GM18858 (cell line): Measurements from ENCODE around the gene TMEM8B.

ENCODE experiments used
- ATAC-seq: cut with Tn5 transposase; IDR thresholded peaks from one replicate; pipeline ENCODE4 v1.9.1; 2021; ENCODE audit not compliant: unreplicated experiment

The TMEM8B gene

GRCh38 chr9:35811381-35812024 lies 17.5 kb upstream of the TMEM8B start:
- ATAC-seq, result no peak

- ATAC-seq, result peak; percentile 75
Measured at GRCh38 chr9:35812025-35812602, 16.9 kb upstream of the TMEM8B start, which contains the start of gene SPAG8. SPAG8 (minus strand) TSS chr9:35812262; CDS start chr9:35812147, 115 bp downstream.

- no peak for ATAC-seq
Measured at GRCh38 chr9:35813434-35814105, 15.5 kb upstream of the TMEM8B start.

- peak; percentile 11 for ATAC-seq
Measured at GRCh38 chr9:35814106-35814840, 14.8 kb upstream of the TMEM8B start.

GRCh38 chr9:35814841-35815543 lies 14.0 kb upstream of the TMEM8B start, which contains the start of gene HINT2:
HINT2 (minus strand) TSS chr9:35815042; CDS start chr9:35814979, 63 bp downstream.
- peak; percentile 45 for ATAC-seq

- ATAC-seq, result no peak
Measured at GRCh38 chr9:35816708-35817107, 12.3 kb upstream of the TMEM8B start.

- ATAC-seq, result no peak
Measured at GRCh38 chr9:35818341-35818740, 10.7 kb upstream of the TMEM8B start.

GRCh38 chr9:35820076-35820475 lies 9.0 kb upstream of the TMEM8B start:
- ATAC-seq, result no peak

- no peak for ATAC-seq
Measured at GRCh38 chr9:35822926-35823325, 6.1 kb upstream of the TMEM8B start.

- peak; percentile 47 for ATAC-seq
Measured at GRCh38 chr9:35826071-35826701, 2.8 kb upstream of the TMEM8B start.

- no peak for ATAC-seq
Measured at GRCh38 chr9:35827486-35827885, 1.5 kb upstream of the TMEM8B start.

- no peak for ATAC-seq
Measured at GRCh38 chr9:35828716-35829083, 328 bp upstream of the TMEM8B start, which contains the start of gene FAM221B. FAM221B (minus strand) TSS chr9:35828732; CDS start chr9:35826161, 2,571 bp downstream.

GRCh38 chr9:35829764-35830096 lies 702 bp downstream of the TMEM8B start:
- no peak for ATAC-seq

GRCh38 chr9:35831040-35831439 lies 2.0 kb downstream of the TMEM8B start:
- no peak for ATAC-seq

- ATAC-seq, result no peak
Measured at GRCh38 chr9:35832814-35833213, 3.8 kb downstream of the TMEM8B start.

GRCh38 chr9:35834260-35835215 lies 5.5 kb downstream of the TMEM8B start:
- ATAC-seq, result no peak

GRCh38 chr9:35835216-35835632 lies 6.2 kb downstream of the TMEM8B start:
- ATAC-seq, result no peak

GRCh38 chr9:35835766-35836165 lies 6.7 kb downstream of the TMEM8B start:
- no peak for ATAC-seq

GRCh38 chr9:35836595-35836994 lies 7.6 kb downstream of the TMEM8B start:
- ATAC-seq, result no peak
